Fibroblast of lung (primary cell): ENCODE data around the gene TSPAN10. TPM values are rescaled to one million over a fixed set of nuclear protein-coding genes. Genes with fewer than 3 reads are reported as not detected.
A peak's percentile ranks its signal among the peaks of the same experiment; 100 is the strongest.

Source experiments
- DNase-seq, 2 donors: peaks; one replicate each; pipeline versions ENCODE4 v3.0.0 to v3.0.0-alpha.2; 2010; ENCODE audit warnings: low read depth in 2 of 2
- H2AFZ ChIP-seq: 2 replicates; pipeline ENCODE4 v1.5.1; 2012; ENCODE audit warnings: low read length, control low read depth, inconsistent platforms
- H3K27ac ChIP-seq: 2 replicates; pipeline ENCODE4 v1.5.1; 2011; ENCODE audit warnings: low read length, control low read depth; ENCODE audit not compliant: insufficient read depth
- H3K27me3 ChIP-seq: 2 replicates; pipeline ENCODE4 v1.5.1; 2011; ENCODE audit warnings: mild to moderate bottlenecking, low read length; ENCODE audit not compliant: control insufficient read depth, insufficient read depth
- H3K36me3 ChIP-seq: 2 replicates; pipeline ENCODE4 v1.5.1; 2011; ENCODE audit warnings: low read length; ENCODE audit not compliant: control insufficient read depth, insufficient read depth
- H3K4me1 ChIP-seq: 2 replicates; pipeline ENCODE4 v1.5.1; 2011; ENCODE audit warnings: low read length; ENCODE audit not compliant: control insufficient read depth, insufficient read depth; ENCODE audit errors: extremely low read depth
- H3K4me2 ChIP-seq: 2 replicates; pipeline ENCODE4 v1.5.1; 2011; ENCODE audit warnings: low read length, control low read depth; ENCODE audit not compliant: insufficient read depth; ENCODE audit errors: extremely low read depth
- H3K4me3 ChIP-seq, 4 experiments: fragments of 200-600 bp in 1 of 4; sonication (generic) in 1 of 4; replicated peaks in 1 of 4; 2 replicates each; pipeline ENCODE4 v1.5.1; 2011 to 2016; ENCODE audit warnings: low read length in 4 of 4, low read depth in 3 of 4, mild to moderate bottlenecking in 3 of 4, control low read depth in 2 of 4, inconsistent platforms in 1 of 4, mixed read lengths in 1 of 4; ENCODE audit not compliant: insufficient read depth in 1 of 4; ENCODE audit errors: control extremely low read depth in 1 of 4
- H3K79me2 ChIP-seq: 2 replicates; pipeline ENCODE4 v1.5.1; 2012; ENCODE audit warnings: mild to moderate bottlenecking, low read length, inconsistent platforms; ENCODE audit not compliant: control insufficient read depth, insufficient read depth
- H3K9ac ChIP-seq: 2 replicates; pipeline ENCODE4 v1.5.1; 2011; ENCODE audit warnings: mild to moderate bottlenecking, low read length, control low read depth; ENCODE audit not compliant: insufficient read depth
- H3K9me3 ChIP-seq: 2 replicates; pipeline ENCODE4 v1.5.1; 2012; ENCODE audit warnings: low read depth, low read length; ENCODE audit not compliant: control insufficient read depth, insufficient read depth
- H4K20me1 ChIP-seq: 2 replicates; pipeline ENCODE4 v1.5.1; 2011; ENCODE audit warnings: low read length; ENCODE audit not compliant: control insufficient read depth, insufficient read depth; ENCODE audit errors: extremely low read depth
- CTCF ChIP-seq, 2 donors: IDR thresholded peaks in 1 of 2; conservative IDR thresholded peaks in 1 of 2; 1 replicate in 1 of 2; 2 replicates in 1 of 2; pipeline ENCODE4 v1.5.1; 2011 to 2012; ENCODE audit warnings: low read length in 2 of 2, control low read depth in 1 of 2, inconsistent platforms in 1 of 2, low read depth in 1 of 2, mild to moderate bottlenecking in 1 of 2
- EZH2 ChIP-seq: IDR thresholded peaks from 2 replicates; pipeline ENCODE4 v1.5.1; 2012; ENCODE audit warnings: low read length, control low read depth, mild to moderate bottlenecking; ENCODE audit errors: missing control alignments
- polyA plus RNA-seq, 2 donors: library from polyadenylated mRNA; depleted of rRNA in 1 of 2; stranded (reverse) in 1 of 2; unstranded in 1 of 2; fragments of >200 nt; gene quantifications; 2 replicates each; pipeline ENCODE4 v1.2.1, GENCODE V29; 2011 to 2012; ENCODE audit warnings: missing spikeins in 1 of 2
- total RNA-seq: library from RNA; depleted of rRNA; stranded (reverse); fragments of >200 nt; gene quantifications from 2 replicates; pipeline ENCODE4 v1.2.1, GENCODE V29; 2014

The TSPAN10 gene
- total and polyA plus RNA-seq, 2 donors (not counting 1 experiment from before 2014, with no cell fraction given): 1.3 to 3.0 TPM

DNA sequence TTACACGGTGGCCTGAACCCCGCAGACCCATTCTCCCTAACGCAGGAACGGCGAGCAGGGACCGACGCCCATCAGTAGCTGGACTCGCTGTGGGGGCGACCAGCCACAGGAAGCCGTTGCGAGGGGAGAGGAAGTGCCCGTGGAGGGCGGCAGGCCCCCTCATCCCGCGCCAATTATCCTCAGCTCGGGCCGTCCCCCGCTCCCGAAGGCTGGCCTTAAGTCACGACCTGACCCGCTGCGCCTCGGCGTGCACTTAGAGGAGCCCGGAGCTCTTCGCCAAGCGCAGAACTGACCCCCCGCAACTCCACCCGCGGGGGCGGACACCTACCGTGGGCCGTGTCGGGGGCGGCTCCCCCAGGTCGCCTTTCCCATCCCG is 46.2 kb downstream of the TSPAN10 start:
- peaks cover 24% of the 10 kb centered on the region for H3K36me3 ChIP-seq
- H3K4me3 ChIP-seq: peak overlapping the region; percentile 80 to 97 (median 92)
- peaks cover 2% of the 10 kb centered on the region for H4K20me1 ChIP-seq
- peak overlapping the region; percentile 88 for H3K4me2 ChIP-seq
- H3K4me1 ChIP-seq: peaks cover 12% of the 10 kb centered on the region
- peak overlapping the region; percentile 57 for H2AFZ ChIP-seq
- no peaks in the 10 kb centered on the region for H3K27me3 ChIP-seq
- H3K9ac ChIP-seq: peak overlapping the region; percentile 92
- no peaks in the 10 kb centered on the region for H3K9me3 ChIP-seq
- peaks cover 61% of the 10 kb centered on the region for H3K79me2 ChIP-seq
- no peak for TF ChIP-seq EZH2
- no peak for TF ChIP-seq CTCF (conservative IDR thresholded peaks at IDR 0.05 in 1 of 2, IDR thresholded peaks at IDR 0.05 in 1 of 2; ENCODE audit: low read depth in 1 of 2, low read length in 2 of 2)
- DNase-seq: no peak
- H3K27ac ChIP-seq: peak overlapping the region; percentile 94

GRCh38 chr17:81683584-81684441 is 46.8 kb downstream of the TSPAN10 start, which contains the start of the genes ARL16 and HGS:
Gene ARL16, minus strand, starts transcription at chr17:81683797. Its CDS starts 44 bp downstream, at chr17:81683753.
Gene HGS, plus strand, starts transcription at chr17:81684011. Its CDS starts 56 bp downstream, at chr17:81684067.
- DNase-seq: peak; percentile 99 to 100
- Histone ChIP-seq H3K9ac (peak within 1 kb of the TSS; percentile 97), H3K79me2 (peaks cover 68% of the 10 kb centered on the region), H4K20me1 (peaks cover 2% of the 10 kb centered on the region), H3K27ac (peak within 1 kb of the TSS; percentile 96), H3K27me3 (no peaks in the 10 kb centered on the region), H2AFZ (peak within 1 kb of the TSS; percentile 57), H3K9me3 (no peaks in the 10 kb centered on the region), H3K4me2 (peak within 1 kb of the TSS; percentile 100), H3K36me3 (peaks cover 30% of the 10 kb centered on the region), H3K4me1 (peaks cover 12% of the 10 kb centered on the region), H3K4me3 (peak within 1 kb of the TSS; percentile 89 to 97 (median 92))
- TF ChIP-seq CTCF (conservative IDR thresholded peaks at IDR 0.05 in 1 of 2, IDR thresholded peaks at IDR 0.05 in 1 of 2; ENCODE audit: low read depth in 1 of 2, low read length in 2 of 2) (no peak), EZH2 (no peak)

DNA sequence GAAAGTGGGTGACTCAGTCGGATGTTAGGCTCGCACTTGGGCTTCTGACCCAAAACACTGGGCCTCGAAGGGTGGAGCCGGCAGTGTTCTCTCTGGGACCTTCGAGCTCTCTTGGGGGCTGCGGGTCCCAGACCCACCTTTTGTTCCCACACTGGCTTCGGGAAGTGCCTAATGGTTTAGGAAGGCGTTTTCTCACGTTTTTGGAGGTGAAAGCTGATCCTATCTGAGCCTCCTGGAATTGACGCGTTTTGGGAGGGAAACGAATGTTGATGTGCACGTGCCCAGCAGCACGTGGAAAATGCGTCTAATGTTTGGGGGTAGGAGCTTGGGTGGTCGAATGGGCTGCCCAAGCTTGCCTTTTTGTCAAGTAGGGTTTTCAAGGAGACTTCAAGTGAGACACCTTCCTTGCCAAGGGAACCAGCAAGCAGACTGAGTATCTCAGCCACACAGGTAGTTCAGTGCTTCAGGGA is 47.5 kb downstream of the TSPAN10 start:
- TF ChIP-seq CTCF (conservative IDR thresholded peaks at IDR 0.05 in 1 of 2, IDR thresholded peaks at IDR 0.05 in 1 of 2; ENCODE audit: low read depth in 1 of 2, low read length in 2 of 2) (no peak), EZH2 (no peak)
- H3K9me3 ChIP-seq: no peaks in the 10 kb centered on the region
- peak overlapping the region; percentile 97 for H3K9ac ChIP-seq
- H3K36me3 ChIP-seq: peaks cover 37% of the 10 kb centered on the region
- peak overlapping the region; percentile 96 for H3K27ac ChIP-seq
- peak overlapping the region; percentile 62 to 92 (median 80) for H3K4me3 ChIP-seq
- H4K20me1 ChIP-seq: peaks cover 2% of the 10 kb centered on the region
- peaks cover 74% of the 10 kb centered on the region for H3K79me2 ChIP-seq
- H3K4me2 ChIP-seq: peak overlapping the region; percentile 100
- H3K4me1 ChIP-seq: peaks cover 12% of the 10 kb centered on the region
- no peaks in the 10 kb centered on the region for H3K27me3 ChIP-seq
- peak in 1 of 2 donors; percentile 84 for DNase-seq
- H2AFZ ChIP-seq: no peak overlapping the region
